DMS 273 (cell line): ENCODE data around the gene RERE.
"Not testable (repeated sequence)": the region's sequence is repeated elsewhere in the genome, so short reads cannot be mapped to it uniquely, and the experiment has no call there.

ENCODE experiments used
- DNase-seq: peaks from one replicate; lab custom pipeline; 2025; ENCODE audit not compliant: unreplicated experiment; lab: John Stamatoyannopoulos, UW

Gene RERE

DNA sequence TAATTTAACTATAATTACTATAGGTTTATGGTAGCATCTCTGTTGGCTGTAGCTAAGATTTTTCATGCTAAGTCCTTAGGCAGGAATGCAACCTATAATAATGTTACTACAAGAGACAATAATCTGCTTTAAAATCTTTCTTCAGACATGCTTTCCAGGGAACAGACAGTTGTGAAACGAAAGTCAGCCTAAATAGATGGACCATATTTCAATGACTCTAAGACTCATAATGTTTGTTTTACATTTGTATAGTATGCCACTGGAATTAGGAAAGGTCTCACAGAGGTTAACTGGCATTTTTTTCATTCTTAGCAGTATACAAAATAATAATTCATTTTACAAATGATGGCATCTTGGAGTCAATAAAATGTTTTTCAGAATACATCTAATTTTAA is 8.1 kb downstream of the RERE start:
- no peak for DNase-seq

DNA sequence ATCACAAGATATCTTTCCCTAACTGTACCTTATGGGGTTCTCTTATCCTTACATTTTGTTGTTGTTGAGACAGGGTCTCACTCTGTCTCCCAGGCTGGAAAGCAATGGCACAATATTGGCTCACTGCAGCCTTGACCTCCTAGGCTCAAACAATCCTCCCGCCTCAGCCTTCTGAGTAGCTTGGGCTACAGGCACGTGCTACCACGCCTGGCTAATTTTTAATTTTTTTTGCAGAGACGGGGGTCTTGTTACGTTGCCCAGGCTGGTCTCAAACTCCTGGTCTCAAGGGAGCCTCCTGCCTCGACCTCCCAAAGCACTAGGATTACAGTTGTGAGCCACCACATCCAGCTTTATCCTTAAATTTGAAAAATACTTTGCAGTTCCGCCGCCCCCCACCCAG is 10.4 kb downstream of the RERE start:
- DNase-seq, result no peak

DNA sequence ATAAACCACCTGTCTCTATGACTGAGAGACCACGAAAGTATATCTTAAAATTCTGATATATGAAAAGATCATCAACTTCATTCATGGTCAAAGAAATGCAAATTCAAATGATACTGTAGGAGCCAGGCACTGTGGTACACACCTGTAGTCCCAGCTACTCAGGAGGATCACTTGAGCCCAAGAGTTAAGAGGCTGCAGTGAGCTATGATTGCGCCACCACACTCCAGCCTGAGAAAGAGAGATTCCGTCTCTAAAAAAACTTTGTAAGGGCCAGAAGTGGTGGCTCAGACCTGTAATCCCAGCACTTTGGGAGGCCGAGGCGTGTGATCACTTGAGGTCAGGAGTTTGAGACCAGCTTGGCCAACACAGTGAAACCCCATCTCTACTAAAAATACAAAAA is 17.0 kb downstream of the RERE start:
- DNase-seq, result no peak

DNA sequence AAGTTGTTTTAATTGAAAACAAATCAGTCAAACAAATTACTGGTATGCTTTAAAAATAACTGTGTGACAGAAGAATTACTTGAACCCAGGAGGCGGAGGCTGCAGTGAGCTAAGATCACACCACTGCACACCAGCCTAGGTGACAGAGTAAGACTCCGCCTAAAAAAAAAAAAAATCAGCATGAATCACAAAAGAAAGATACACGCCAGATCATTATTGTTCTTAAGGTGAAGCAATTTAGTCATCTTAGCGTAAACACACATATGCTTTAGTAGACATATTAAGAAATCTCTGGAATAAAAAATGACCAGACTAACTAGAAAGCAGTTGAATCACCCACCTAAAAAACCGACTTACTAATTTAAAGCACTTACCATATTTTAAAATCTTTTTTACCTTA is 20.2 kb downstream of the RERE start:
- no peak for DNase-seq

DNA sequence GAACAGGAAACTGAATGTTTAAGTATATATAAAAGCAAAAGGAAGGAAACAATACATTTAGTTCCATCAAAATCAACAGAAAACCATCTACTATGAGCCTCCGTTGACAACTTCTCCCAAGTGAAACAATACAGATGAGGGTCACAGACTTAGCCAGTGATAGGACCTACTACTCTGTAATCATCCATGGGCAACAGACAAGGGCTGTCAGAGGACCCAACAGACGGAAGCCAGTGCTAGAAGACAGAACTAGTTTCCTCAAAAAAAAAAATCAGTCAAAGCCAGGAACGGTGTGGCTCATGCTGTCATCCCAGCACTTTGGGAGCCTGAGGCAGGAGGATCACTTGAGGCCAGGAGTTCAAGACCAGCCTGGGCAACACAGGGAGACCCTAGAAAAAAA is 20.6 kb downstream of the RERE start:
- DNase-seq, result no peak

DNA sequence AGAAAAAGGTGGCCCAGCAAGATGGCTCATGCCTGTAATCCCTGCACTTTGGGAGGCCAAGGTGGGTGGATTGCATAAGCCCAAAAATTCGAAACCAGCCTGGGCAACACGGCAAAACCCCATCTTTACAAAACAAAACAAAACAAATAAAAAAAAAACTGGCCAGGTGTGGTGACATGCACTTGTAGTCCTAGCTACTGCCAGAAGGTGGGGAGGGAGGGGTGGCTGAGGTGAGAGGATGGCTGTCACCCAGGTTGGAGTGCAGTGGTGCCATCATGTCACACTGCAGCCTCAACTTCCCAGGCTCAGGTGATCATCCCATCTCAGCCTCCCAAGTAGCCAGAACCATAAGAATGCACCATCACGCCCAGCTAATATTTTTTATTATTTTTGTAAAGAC is 22.8 kb downstream of the RERE start:
- DNase-seq, result no peak

DNA sequence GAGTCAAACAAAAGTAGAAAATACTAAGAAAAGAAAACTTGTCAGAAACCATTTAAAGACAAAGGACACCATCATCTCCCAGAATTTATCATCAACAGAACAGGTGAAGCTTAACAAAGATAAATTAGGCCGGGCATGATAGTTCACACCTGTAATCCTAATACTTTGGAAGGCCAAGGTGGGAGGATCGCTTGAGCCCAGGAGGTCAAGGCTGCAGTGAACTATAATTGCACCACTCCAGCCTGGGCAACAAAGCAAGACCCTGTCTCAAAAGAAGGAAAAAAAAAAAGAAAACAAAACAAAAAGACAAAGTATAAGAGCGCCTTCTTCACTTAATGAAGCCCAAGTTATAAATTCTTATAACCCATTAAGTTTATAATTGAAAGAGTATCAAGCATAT is 25.6 kb downstream of the RERE start:
- no peak for DNase-seq

DNA sequence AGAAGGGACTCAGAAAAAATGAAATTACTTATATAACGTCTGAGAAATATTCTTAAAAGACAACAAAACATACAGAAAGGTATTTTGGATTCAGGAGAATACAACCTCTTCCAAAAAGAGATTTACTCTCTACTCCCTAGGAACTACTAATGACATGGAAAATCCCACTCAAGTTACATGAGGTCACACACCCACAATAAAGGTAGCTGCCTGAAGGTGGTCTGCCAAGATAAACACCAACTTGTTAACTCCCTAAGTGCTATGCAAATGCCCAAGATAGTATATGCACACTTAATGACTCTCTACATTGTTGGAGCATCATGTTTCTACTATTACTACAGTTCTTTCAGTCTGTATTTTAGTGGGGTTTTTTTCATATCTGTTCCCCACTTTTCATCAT is 26.5 kb downstream of the RERE start:
- peak; percentile 43 for DNase-seq

DNA sequence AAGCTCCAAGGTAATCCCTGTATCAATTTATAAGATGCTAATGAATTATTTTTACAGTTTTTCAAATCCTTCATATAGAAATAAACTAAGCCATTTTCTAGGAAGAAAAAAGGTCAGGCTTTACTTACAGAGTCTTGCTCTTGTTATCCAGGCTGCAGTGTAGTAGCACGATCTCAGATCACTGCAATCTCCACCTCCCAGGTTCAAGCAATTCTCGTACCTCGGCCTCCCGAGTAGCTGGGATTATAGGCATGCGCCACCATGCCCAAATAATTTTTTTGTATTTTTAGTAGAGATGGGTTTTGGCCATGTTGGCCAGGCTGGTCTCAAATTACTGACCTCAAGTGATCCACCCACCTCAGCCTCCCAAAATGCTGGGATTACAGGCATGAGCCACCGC is 27.0 kb downstream of the RERE start:
- no peak for DNase-seq

DNA sequence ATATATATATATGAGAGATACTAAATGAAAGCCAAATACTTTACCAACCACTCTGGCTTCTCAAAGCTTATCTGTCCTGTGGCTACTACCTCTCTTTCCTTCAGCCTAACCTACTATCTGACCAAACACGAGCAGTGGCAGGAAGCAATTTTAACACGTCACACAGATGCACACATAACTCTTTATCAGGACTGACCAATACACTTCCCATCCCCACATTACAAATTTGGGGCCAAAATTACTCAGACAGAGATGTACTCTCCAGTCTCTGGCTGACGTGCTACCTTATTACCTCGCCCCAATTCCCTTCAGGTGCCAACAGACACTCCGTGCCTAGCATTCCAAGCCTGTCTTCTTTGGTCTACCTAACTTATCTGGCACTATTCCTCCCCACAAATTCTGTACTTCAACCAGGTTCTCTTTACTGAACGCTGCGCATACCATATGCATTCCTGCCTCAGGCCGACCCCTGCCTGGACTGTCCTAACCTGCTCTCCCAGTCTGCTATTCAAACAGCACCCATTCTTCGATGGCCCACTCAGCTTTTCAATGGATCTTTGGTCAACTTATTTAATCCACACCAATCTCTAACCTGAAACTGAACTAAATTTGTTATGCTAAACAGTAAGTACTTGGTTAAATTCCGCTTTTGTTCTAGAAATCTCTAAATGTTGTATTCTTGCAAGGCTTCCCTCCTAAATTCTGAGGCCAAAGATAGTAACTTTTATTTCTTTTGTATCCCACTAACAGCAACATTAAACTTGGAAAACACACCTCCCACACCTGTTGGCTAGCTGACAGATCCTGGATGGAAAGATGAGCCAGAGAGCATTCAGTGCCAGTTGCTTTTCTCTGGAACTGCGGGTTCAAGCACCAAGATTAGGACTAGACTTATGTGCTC is 27.9 kb downstream of the RERE start:
- DNase-seq, result no peak

DNA sequence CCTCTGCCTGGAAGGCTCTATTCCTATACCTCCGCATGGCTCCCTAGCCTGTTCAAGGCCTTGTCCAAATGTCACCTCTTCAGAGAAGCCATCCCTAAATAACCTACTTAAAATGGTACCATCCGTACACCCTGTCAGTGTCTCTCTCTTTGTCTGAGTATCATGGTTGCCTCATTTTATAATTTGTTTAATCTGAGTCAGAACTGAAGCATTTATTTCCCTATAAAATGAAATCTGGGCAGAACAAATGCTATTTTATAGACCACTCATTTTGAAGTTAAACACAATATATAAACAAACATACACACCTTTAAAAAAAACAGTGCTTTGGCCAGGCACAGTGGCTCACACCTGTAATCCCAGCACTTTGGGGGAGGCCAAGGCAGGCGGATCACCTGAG is 30.2 kb downstream of the RERE start:
- no peak for DNase-seq

DNA sequence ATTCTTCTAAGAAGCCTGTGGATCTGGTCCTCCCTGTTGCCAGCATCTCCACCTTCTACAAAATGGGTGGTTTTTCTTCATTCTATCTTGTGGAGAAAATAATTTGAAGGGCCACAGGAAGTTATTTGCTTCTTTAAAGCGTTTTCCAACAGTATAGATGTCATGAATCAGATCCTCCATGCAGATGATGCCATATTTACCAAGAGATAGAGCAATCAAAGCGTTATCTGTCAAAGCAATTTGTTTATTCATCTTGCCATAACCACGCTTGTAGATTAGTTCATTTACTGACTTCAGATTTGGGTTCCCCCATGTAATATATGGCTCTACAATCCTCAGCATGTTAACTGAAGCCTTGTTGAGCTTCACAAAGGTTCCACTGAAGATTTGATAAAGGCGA is 31.2 kb downstream of the RERE start:
- not testable (repeated sequence) for DNase-seq

DNA sequence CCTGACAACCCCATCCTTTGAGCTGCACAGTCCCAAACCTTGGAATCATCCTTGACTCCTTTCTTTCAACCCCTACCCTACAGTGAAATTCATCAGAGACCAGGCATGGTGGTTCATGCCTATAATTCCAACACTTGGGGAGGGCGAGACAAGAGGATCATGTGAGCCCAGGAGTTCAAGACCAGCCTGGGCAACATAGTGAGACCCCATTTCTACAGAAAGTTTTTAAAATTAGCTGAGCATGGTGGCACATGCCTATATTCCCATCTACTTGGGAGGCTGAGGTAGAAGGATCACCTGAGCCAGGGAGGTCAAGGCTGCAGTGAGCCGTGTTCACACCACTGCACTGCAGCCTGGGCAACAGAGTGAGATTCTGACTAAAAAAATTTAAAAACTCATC is 34.5 kb downstream of the RERE start:
- DNase-seq, result no peak

DNA sequence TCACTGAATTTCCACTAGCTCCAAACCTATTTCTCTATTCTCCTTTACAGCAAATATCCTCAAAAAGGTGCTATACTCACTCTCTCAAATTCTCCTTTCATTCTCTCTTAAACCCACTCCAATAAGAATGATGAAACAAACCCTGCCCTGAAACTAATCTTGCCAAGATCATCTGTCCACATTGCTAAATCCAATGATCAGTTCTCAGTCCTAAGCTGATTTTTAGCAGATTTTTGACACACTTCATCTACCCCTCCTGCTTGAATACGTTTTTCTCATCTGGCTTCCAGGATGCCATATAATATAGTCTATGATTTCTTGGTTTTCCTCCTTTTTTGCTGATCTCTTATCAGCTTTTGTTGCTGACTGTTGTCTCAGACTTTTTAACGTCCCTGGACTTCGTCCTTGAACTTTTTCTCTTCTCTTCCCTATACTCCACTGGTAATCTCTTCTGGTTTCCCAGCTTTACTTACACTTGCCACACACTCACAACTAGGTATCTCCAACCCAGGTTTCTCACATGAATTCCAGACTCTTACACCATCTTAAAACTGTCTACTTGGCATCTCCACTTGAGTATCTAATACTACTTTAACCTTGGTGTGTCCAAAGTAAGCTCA is 35.3 kb downstream of the RERE start:
- no peak for DNase-seq

DNA sequence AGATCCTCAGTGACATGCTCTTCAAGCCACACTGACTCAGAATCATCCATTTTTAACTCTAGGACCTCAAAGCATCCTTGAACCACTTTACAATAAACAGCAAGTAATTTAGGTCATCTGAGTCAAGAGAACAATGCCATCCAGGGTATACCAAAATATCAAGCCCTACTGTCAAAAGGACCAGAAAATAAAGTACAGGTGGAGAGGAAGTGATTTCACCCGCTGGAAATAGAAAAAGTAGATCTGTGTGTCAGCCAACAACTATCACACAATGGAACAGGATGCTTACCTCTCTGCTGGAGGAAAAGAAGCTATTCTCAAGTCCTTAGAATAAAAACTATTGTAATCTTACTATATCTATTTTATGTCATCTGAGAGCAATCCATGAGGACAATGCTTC is 37.0 kb downstream of the RERE start:
- no peak for DNase-seq

DNA sequence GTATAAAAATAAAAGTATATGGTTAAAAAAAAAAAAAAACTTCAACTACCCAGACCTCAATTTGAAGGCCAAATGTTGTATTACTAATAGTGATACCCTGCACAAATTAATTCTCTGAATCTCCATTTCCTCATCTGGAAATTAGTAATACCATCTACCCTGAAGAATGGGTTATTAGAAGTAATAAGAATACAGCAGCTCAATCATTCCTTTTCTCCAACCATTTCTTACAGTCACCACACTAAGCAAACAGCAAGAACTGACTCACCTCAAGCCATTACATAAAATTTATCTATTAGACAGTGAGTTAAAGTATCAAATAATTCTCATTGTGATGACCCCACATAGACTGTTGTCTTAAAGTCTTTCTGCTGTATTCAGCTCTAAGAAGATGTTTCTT is 39.6 kb downstream of the RERE start:
- no peak for DNase-seq

DNA sequence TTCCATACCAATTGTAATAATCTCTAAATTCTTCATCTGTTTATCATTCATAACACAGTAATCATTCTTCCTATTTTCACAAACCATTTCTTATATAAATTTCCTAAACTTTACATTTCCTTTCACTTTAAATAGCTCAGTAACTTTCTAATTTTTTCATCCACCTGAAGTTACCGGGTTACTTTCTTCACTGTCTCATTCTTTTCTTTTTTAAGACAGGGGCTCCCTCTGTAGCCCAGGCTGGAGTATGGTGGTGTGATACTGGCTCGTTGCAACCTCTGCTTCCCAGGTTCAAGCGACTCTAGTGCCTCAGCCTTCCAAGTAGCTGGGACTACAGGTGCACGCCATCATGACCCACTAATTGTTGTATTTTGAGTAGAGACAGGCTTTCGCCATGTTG is 41.3 kb downstream of the RERE start:
- no peak for DNase-seq

DNA sequence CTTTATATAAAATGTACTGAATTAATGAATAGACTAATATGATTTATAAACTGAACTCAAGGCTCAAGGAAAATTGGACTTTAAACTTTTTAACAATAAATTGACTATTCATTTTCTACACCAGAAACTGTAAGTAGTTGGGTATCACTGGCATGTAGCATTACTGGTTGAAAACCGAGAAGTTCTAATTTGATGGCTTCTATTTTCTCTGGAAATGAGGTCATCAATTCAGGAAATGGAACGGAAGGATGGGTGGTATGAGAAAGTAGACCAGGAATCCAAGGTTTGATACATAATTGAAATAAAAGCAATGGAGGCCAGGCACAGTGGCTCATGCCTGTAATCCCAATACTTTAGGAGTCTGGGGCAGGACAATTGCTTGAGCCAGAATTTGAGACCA is 50.4 kb downstream of the RERE start:
- no peak for DNase-seq

DNA sequence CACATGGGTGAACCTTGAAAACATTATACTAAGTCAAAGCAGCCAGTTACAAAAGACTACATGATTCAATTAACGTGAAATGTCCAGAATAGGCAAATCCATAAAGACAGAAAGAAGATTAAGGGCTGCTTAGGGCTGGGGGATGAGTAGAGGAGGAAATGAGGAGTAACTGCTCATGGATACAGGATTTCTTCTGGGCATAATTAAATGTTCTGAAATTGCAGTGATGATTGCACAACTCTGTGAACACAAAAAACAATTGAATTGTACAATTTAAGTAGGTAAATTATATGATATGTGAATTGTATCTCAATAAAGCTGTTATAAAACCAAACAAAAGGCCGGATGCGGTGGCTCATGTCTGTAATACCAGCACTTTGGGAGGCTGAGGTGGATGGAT is 52.2 kb downstream of the RERE start:
- no peak for DNase-seq

DNA sequence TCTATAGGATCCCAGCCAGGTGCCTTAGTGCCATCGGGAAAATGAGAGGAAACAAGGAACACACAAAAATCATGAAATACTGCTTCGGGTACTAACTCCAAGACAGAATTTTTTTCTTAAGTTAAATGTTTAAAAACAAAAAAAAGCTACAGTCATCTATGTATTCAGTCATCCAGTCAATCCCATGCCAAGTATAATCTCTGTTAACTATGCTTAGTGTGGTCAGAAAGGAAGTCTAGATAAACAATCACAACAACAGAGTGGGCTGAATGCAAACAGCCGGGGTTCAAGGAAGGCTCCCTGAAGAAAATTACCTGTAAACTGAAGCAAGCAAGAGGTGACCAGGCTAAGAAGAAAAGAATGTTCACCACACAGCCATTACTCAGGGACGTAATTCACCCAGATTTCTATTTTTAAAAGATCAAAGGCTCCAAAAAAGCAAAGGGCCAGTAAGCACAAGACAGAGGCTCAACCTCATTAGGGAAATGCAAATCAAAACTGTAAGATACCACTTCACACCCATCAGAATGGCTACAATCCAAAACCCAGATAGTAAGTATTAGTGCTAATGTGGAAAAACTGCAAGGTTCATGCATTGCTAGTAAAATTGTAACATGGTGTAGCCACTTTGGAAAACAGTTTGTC is 53.0 kb downstream of the RERE start:
- peak; percentile 19 for DNase-seq

DNA sequence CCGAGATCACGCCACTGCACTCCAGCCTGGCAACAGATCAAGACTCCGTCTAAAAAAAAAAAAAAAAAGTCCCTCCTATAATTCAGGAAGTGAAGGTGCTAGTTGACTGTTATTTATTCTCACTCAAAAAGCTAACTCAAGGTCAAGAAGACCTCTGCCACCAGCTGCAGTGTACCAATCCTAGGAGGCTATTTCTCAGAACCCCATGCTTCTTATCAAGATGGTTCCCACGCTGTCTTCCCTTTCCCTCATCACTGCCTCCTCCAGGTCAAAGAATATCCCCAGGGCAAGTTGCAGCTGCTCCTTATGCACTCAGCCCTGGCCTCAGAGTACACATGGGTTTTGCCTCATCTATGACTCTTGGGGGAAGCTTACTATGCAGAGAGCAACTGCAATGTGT is 53.6 kb downstream of the RERE start:
- DNase-seq, result peak; percentile 46

DNA sequence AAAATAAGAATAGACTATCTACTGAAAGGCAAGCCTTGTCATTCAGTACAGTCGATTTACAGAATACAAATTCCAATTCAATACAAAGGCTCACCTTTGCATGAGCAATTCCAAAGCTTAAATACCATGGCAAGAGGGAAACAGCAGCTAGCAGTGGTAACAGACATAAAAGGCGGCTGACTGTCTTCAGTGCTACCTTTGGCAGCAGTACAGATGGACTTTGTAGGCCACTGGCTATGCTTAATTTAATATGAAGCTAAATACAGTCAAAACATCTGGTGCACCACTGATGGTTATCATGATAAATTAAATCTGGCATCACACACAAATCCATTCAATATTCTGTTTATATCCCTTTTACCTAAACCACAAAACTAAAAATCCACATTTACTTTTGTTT is 62.4 kb downstream of the RERE start:
- DNase-seq, result peak; percentile 91
